Kidney (tissue), 14 donors: Measurements from ENCODE around the gene CAMK2G. TPM values are rescaled to one million over a fixed set of nuclear protein-coding genes. Genes with fewer than 3 reads are reported as not detected.

Source experiments
- DNase-seq, 5 donors: peaks; one replicate each; pipeline ENCODE4 v3.0.0-alpha.2; 2013 to 2020
- FAIRE-seq: peaks from 2 replicates; lab custom pipeline; 2012; peaks lifted over from hg19 to GRCh38; lab: Jason Lieb, UNC
- H3K27ac ChIP-seq, 2 donors: one replicate each; pipeline ENCODE4 v1.7.0; 2013; ENCODE audit warnings: low read depth in 2 of 2, low read length in 2 of 2, inconsistent platforms in 1 of 2
- H3K27me3 ChIP-seq: one replicate; pipeline ENCODE4 v1.7.1; 2013; ENCODE audit warnings: low read length, inconsistent platforms; ENCODE audit not compliant: control insufficient read depth, insufficient read depth
- H3K36me3 ChIP-seq, 3 donors: one replicate each; pipeline versions ENCODE4 v1.7.0 to v1.7.1; 2013; ENCODE audit warnings: low read length in 3 of 3, control low read depth in 1 of 3, inconsistent platforms in 1 of 3; ENCODE audit not compliant: insufficient read depth in 3 of 3, control insufficient read depth in 2 of 3
- H3K4me1 ChIP-seq, 3 donors: one replicate each; pipeline versions ENCODE4 v1.7.0 to v1.7.1; 2013; ENCODE audit warnings: low read length in 3 of 3, inconsistent platforms in 1 of 3, low read depth in 1 of 3; ENCODE audit not compliant: control insufficient read depth in 2 of 3, insufficient read depth in 2 of 3
- H3K4me3 ChIP-seq, 3 donors: one replicate each; pipeline versions ENCODE4 v1.7.0 to v1.8.1; 2013; ENCODE audit warnings: low read length in 3 of 3, control low read depth in 1 of 3, inconsistent platforms in 1 of 3
- H3K9ac ChIP-seq, 3 donors: one replicate each; pipeline versions ENCODE4 v1.7.0 to v1.7.1; 2013; ENCODE audit warnings: low read length in 3 of 3, control low read depth in 1 of 3, inconsistent platforms in 1 of 3
- H3K9me3 ChIP-seq, 3 donors: one replicate each; pipeline versions ENCODE4 v1.7.0 to v1.7.1; 2013; ENCODE audit warnings: low read length in 3 of 3, control low read depth in 1 of 3, inconsistent platforms in 1 of 3; ENCODE audit not compliant: control insufficient read depth in 2 of 3, insufficient read depth in 1 of 3
- CTCF ChIP-seq: IDR thresholded peaks from 3 replicates; pipeline ENCODE4 v1.5.1; 2012; ENCODE audit warnings: mild to moderate bottlenecking, moderate library complexity, borderline replicate concordance; ENCODE audit not compliant: insufficient read depth; ENCODE audit errors: extremely low read depth
- intact Hi-C: fragments of 100-400 bp; cut with DNase I; formaldehyde crosslinking; loops from one replicate; pipeline ENCODE4 v1.11.1; 2022
- polyA plus RNA-seq: library from polyadenylated mRNA; stranded (reverse); fragments of 350-450 nt; fragmentation: Illumina TruSeq; extraction: RNeasy Lipid Tissue Mini Kit (QIAGEN cat#74804); gene quantifications from one replicate; pipeline ENCODE4 v1.2.3, GENCODE V29; 2014; ENCODE audit warnings: low read depth, low replicate concordance; ENCODE audit not compliant: insufficient read depth
- total RNA-seq: library from RNA; stranded (reverse); fragmentation: NEBNext Ultra II Directional; extraction: Animal tissue kit (Norgen Biotek cat#: 25700); gene quantifications from one replicate; pipeline ENCODE4 v1.2.1, GENCODE V29; 2021
- donor health status: control.
- donor health status: control.
- donor health status: control.
- donor health status: control.
- donor health status: control.
- donor health status: DM: yes; HTN: yes; CAD: no.
- donor health status: Normal renal cell carcinoma (clear cell type).

CAMK2G gene
- total and polyA plus RNA-seq, 2 donors from 2014 or later = 21.0 to 29.1 TPM

GRCh38 chr10:73853196-73853595 is 21.2 kb downstream of the CAMK2G start:
- Histone ChIP-seq H3K4me1 (peaks cover 0 to 33% (median 15%) of the 10 kb centered on the region in 3 donors), H3K9me3 (no peaks in the 10 kb centered on the region), H3K27me3 (no peaks in the 10 kb centered on the region), H3K9ac (no peak overlapping the region), H3K36me3 (peaks cover 5 to 20% (median 8%) of the 10 kb centered on the region in 3 donors), H3K27ac (no peak overlapping the region), H3K4me3 (no peak overlapping the region)
- TF ChIP-seq CTCF = no peak
- intact Hi-C loops = no loop called here
- DNase-seq = no peak
- FAIRE-seq = no peak

GRCh38 chr10:73850863-73851461 is 23.4 kb downstream of the CAMK2G start:
- Histone ChIP-seq H3K4me1 (peaks cover 0 to 20% (median 11%) of the 10 kb centered on the region in 3 donors), H3K4me3 (no peak overlapping the region), H3K27me3 (no peaks in the 10 kb centered on the region), H3K9ac (no peak overlapping the region), H3K36me3 (peaks cover 9 to 40% (median 23%) of the 10 kb centered on the region in 3 donors), H3K9me3 (no peaks in the 10 kb centered on the region), H3K27ac (peak overlapping the region in 1 of 2 donors; percentile 50)
- DNase-seq = no peak
- intact Hi-C loops = no loop called here
- no peak for TF ChIP-seq CTCF
- no peak for FAIRE-seq

GRCh38 chr10:73850211-73850610 is 24.1 kb downstream of the CAMK2G start:
- H3K9ac ChIP-seq = no peak overlapping the region
- peaks cover 0 to 20% (median 11%) of the 10 kb centered on the region in 3 donors for H3K4me1 ChIP-seq
- no peak overlapping the region for H3K4me3 ChIP-seq
- H3K27ac ChIP-seq = no peak overlapping the region
- no peak for TF ChIP-seq CTCF
- peaks cover 9 to 41% (median 23%) of the 10 kb centered on the region in 3 donors for H3K36me3 ChIP-seq
- no peaks in the 10 kb centered on the region for H3K27me3 ChIP-seq
- H3K9me3 ChIP-seq = no peaks in the 10 kb centered on the region
- intact Hi-C loops = no loop called here
- FAIRE-seq (no peak), DNase-seq (no peak)
